Dermis blood vessel endothelial cell (primary cell): ENCODE results near the gene CAMK1D. TPM values are rescaled to one million over a fixed set of nuclear protein-coding genes. Genes with fewer than 3 reads are reported as not detected.
"Not testable (repeated sequence)": the region's sequence is repeated elsewhere in the genome, so short reads cannot be mapped to it uniquely, and the experiment has no call there.

Experiments used
- DNase-seq: peaks from one replicate; pipeline ENCODE4 v3.0.0; 2010
- total RNA-seq: library from RNA; depleted of rRNA; stranded (reverse); fragments of >200 nt; gene quantifications from 2 replicates; pipeline ENCODE4 v1.2.3, GENCODE V29; 2014

CAMK1D gene
- total RNA-seq, 1 donor from 2014 or later, result 0.85 TPM

DNA sequence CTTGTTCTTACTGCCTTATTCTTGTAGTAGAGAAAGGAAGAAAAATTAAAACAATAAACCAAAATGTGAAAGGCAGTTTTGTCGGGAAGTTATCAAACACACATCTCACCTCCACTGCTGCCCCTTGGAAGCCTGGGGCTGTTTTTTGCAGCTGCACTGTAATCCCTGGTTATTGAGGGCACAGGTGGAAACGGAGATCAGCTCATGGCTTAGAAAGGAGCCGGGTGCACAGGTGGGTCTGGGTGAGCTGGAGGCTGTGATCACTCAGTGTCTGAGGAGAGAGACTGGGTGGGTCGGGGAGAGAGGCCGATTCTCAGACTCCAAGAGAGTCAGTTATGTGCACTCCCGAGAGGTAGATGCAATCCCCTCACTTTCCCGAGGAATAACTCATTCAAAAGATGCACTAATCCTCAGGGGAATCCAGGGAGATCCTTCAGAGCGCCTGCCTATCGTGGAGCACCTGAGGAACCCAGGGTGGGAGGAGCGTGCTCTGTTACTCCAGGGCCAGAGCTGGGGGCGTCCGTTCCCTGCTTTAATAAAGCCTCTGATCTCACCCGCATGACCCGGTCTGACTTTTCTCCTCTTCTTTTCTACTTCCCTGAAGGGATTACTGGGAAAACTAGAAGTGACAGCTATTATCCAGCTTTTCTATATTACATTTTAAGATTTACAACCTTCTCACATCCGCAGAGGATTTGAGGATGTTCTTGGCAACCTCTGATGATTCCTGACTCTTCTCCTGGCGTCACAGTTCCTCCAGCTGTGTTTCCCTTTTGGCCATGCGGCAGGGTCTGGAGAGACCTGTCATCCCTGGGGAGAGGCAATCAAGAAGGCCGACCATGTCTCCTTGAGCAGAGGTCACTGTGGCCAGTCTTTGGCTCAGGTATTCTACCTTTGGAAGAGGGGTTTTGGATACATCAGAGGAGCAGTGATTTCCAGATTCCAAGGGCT, 82.1 kb downstream of the CAMK1D start:
- DNase-seq, result no peak

DNA sequence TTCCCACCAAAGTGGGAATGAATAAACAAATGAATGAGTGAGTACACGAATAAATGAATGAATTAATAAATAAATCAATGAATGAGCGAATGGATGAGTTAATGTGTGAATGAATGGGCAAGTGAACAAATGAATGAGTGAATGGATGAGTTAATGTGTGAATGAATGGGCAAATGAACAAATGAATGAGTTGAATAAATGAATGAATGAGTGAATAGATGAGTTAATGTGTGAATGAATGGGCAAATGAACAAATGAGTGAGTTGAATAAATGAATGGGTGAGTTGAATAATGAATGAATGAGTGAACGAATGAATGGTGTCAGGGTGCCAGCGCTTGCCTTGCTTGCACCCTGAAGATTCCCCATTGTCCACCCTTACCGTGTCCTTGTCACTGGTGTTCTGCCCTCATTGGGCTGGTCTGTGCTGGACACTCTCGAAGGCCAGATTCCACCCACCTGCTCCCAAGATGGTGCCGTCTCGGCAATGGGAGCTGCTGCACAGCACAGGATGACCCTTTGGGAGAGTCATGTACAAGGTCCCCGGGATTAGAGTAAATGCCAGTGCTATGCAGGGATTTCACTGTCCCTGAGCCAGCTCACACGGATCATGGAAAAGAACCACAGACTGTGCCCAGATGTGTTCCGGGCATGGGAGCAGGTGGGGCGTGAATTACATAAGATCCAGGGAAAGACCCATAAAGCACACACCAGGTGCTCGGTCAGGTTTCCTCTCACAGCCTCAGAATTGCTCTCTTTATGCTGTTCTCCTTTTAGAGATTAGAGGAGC, 83.2 kb downstream of the CAMK1D start:
- DNase-seq, result no peak

DNA sequence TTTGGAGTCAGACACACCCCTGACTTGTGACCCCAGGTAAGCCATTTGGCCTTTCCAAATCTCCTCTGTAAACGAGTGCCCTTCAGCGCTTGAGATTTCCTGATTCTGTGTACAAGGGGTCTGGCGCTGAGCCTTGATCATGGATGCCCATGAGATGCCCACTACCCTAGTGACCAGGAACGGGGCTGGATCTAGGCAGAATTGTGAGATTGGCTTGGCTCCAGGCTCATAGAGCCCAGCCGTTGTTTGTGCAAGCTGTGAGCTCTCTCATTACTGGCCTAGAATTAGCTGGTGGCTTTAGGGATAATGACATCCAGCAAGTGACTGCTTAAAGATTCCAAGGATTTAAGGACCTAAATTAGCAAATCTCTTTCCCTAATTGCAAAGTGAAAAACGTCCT, 84.9 kb downstream of the CAMK1D start:
- no peak for DNase-seq

DNA sequence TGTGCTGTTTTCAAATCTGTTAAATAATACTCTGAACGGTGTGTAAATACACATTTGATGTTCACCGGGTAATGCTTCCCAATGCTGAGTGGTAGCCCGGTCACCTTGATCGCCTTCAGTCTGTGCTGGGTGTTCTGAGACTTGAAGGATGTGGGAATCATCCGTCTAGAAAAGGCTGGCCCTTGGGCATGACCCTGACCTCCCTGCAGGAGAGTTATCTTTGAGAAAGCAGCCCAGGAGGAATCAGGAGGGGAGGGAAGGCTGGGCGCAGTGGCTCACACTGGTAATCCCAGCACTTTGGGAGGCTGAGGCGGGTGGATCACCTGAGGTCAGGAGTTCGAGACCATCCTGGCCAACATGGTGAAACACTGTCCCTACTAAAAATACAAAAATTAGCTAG, 85.3 kb downstream of the CAMK1D start:
- not testable (repeated sequence) for DNase-seq

- DNase-seq, result no peak
Measured at GRCh38 chr10:12435348-12435747, 86.0 kb downstream of the CAMK1D start.

DNA sequence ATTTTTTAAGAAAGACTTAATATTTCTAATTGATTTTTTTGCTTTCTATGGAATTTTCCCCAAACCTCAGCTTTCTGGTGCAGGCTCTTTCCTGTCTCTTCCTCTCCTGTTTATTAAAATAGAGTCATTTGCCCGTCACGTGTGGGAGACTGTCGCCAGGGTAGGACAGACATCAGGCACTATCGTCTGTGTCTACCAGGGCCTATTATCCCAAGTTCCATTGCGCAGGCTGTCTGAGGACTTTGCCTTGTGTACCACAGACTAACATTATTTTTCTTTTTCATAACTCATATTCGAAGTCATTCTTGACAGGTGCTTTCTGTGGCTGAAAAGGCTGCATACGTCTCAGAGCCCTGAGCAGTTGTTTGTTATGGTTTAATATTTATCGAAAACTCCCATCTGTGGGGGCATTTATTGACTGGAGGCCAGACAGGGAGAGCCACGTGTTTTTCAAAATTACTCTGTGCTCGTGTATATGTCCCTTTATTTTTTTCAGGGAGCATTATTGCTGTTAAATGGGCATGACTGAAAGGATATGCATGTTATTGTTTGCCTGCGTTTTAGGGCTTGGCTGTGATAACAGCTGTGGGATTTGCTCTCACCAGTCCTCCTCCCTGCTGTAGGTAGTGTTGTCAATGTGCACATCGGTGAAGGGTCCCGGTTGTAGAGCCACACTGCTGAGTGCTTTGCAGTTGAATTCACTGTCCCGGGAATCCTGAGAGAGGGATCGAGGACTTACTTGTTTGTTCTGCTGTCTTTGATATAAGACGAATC, 89.8 kb downstream of the CAMK1D start:
- no peak for DNase-seq

GRCh38 chr10:12439767-12440166, 90.4 kb downstream of the CAMK1D start:
- not testable (repeated sequence) for DNase-seq

DNA sequence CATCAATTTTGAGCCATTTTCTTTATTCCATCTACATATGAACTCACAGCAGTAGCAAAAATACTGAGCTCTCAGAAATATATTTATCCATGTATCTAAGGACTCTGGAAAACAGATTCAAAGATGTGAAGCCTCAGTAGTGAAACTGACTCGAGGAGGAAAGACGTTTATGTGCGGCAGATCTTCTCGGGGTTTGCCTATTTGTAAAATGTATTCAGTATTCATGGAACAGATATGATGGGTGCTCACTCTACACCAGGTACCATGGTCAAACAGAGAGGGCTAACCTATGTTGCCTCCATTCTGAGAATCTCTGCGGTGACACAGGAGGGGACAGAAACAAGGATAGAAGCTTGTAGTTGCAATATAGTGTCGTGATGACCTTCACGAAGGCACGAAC, 93.7 kb downstream of the CAMK1D start:
- DNase-seq, result no peak

DNA sequence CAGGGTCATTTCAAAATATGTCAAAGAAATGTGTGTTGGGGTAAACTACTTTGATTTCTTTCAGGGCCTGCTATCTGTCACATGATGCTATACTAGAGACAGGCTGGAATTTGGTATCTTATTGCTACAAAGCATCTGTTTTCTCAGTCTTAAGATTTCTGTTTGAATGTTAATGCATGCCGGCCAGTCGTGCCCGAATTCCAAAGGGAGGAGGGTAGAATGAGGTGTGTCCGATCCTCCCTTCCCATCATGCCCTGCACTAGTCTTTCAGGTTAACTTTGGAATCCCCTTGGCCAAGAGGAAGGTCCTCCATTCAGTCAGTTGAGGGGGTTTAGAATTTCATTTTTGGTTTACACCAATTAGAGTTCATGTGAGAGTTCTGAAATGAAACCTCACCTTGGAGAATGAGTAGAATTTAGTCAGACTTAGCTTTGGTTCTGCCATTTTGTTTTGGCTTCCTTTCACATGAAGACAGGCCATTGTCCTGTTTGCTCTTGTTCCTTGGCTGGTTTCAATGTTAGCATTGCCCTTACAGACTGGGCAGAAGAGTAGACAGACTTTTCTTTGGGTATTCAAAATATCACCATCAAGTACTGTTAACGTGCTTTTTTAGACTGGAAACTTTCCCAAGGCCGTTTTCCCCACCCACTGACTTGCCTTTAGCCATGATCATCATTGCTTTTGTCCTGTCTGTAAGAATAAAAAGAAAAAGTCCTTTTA, 95.8 kb downstream of the CAMK1D start:
- no peak for DNase-seq

DNA sequence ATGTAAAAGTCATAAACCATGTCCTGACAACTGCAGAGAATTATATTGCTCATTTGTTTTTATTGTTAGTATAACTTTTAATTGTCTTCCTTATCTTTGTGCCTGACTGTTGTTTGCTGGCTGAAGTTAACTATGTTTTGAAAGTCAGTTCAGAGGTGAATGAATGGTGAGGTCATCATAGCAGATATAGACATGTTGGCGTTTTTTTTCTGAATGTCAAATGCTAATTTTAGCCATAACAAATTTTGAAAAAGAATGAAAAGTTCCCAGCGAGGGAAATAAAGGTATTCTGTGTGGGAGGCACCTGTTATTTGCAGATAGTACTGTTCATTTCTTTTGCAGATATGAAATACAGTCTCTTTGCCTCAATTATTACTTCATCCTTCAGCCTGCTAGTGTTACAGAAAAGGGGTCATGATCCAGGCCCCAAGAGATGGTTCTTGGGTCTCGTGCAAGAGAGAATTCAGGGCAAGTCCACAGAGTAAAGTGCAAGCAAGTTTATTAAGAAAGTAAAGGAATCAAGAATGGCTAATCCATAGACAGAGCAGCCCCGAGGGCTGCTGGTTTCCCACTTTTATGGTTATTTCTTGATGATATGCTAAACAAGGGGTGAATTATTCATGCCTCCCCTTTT, 96.5 kb downstream of the CAMK1D start:
- DNase-seq, result peak; percentile 9

DNA sequence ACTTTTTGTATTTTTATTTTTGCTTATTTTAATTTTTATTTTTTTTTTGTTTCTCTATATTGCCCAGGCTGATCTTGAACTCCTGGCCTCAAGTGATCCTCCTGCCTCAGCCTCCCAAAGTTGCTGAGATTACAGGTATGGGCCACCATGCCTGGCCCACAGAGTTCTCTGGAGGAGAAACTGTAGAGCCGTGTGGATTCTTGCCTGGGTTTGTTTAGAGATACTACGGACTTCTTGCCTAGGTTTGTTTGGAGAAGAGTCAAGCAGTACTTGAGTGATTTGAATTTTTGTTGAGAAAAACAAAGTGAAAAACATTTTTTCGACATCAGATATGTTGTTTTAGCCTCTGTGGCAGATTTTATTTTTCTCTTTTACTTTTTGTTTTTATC, 99.0 kb downstream of the CAMK1D start:
- no peak for DNase-seq

DNA sequence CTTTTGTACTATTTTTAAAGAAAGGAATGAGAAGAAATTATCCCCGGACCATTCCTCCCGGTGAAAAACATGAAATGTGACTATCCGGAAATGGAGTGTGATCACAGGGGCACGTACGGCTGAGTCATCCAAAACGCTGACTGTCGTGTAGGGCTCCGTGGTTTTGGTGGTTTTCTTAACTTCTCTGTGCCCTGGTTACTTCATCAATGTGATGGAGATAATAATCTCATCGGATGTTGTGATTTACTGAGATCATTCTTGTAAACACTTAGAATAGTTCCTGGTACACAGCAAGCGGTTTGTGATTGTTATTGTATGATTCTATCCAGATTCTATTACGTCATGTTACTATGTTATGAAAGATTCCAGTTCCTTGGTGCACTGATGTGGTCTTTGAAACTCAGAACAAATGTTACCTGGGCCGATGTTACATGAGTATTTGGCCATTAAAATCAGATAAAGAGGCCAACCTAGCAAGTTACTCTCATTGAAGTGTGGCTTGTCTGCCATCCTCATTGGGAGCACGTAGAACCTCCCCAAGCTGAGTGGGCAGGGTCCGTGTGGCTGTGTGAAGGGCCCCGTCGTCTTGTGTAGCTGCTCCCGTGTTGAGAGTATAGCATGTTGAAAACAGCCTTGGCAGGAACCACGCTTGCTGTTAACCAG, 99.5 kb downstream of the CAMK1D start:
- DNase-seq, result peak; percentile 7

DNA sequence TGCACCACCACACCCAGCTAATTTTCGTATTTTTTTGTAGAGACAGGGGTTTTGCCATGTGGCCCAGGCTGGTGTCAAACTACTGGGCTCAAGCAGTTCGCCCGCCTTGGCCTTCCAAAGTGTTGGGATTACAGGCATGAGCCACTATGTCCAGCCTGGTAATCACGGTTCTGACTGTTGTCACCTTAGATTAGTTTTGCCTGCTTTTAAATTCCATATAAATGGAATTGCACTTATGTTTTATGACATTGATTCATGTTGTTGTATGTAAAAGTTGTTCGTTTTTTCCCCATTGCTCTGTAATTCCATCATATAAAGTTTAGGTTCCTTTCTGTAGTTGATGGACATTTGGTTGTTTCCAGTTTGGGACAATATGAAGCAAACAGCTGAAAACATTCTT, 106.0 kb downstream of the CAMK1D start:
- DNase-seq, result no peak

- peak; percentile 26 for DNase-seq
Measured at GRCh38 chr10:12455766-12456165, 106.4 kb downstream of the CAMK1D start.

DNA sequence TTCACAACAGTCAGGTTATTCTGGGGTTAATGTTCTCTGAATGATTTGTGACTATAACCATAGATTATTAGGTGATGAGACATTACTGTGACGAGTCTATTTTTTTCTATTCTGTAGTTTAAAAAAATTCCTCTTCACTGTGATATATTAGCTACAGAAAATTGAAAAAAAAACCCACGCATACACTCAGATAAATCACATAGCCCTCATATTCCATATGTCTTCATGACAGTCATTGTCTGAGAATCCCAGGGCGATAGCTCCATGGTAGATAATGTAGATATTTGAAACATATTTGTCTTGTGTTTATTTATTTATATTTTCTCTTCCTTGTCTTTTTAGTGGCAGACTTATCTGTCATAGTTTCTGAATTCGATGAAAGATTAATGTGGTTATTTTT, 110.0 kb downstream of the CAMK1D start:
- DNase-seq, result no peak

- DNase-seq, result no peak
Measured at GRCh38 chr10:12459762-12460161, 110.4 kb downstream of the CAMK1D start.

DNA sequence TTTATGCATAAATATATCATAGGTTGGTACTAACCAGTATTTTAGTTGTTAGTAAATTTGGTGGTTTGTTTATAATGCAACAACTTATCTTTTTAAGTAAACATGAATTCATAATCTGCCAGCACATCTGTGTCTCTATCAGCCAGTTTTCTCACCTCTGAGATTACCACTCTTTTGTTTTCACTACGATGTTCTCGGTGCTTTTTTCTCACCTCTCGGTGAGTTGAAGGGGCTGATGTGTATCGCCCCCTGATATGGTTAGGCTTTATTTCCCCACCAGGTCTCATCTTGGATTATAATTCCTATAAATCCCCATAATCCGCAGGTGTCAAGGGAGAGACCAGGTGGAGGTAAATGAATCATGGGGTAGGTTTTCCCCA, 114.1 kb downstream of the CAMK1D start:
- no peak for DNase-seq

- DNase-seq, result no peak
Measured at GRCh38 chr10:12465385-12466136, 116.2 kb downstream of the CAMK1D start.

DNA sequence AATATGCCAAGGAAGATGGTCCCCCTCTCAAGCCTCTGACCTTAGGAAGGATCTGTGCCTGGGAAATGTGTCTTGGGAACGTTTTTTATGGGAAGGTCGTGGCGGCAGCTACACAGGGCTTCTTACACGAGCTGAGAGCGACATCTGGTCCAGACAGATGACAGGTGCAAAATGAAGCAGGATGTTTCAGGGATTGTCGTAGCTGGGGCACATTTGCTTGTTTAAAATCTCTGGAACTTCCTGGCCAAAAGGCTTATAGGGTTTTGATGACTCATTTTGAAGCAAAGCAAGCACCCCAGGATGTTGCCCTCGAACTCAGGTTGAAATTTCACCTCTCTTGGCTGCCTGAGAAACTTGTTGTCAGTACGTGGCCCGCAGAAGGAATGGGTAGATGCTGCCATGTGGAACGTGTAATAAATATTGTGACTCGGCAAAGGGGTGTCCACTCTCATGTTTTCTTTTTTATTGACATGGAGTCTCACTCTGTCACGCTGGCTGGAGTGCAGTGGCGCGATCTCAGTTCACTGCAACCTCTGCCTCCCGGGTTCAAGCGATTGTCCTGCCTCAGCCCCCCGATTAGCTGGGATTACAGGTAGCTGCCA, 117.5 kb downstream of the CAMK1D start:
- no peak for DNase-seq

DNA sequence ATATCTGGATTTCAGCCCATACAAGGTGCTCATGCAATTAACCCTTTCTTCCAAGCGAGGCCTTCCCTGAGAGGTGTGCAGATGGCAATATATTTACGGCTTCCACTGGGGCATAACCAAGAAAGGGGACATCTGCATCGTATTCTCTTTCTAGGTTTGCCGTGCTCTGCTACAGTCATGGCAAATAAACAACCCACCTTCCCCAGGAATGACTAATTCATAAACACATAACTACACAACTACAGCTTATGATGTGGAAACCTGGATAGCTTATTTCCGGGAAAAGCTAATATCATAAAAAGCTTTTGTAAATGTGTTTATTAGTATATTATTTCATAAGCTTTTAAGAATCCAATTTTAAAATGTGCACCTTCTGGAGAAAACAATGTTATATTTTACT, 120.0 kb downstream of the CAMK1D start:
- DNase-seq, result no peak
